Measurements from ENCODE around the gene SAAL1. TPM values are rescaled to one million over a fixed set of nuclear protein-coding genes. Genes with fewer than 3 reads are reported as not detected.

The SAAL1 gene
- total and polyA plus RNA-seq, 2 donors (not counting 1 experiment from before 2014, with no cell fraction given): 12.8 to 35.2 TPM

- ATAC-seq (ENCODE audit: low read depth) (no peak), DNase-seq (no peak)
- Histone ChIP-seq H3K4me1 (ENCODE audit: control insufficient read depth in 2 of 2, insufficient read depth in 2 of 2, low read length in 2 of 2) (no peaks in the 10 kb centered on the region), H3K79me2 (ENCODE audit: control insufficient read depth, insufficient read depth, low read length) (peaks cover 12% of the 10 kb centered on the region), H3K9ac (ENCODE audit: low read length) (no peak overlapping the region), H4K20me1 (ENCODE audit: control insufficient read depth, insufficient read depth, low read length, poor library complexity, severe bottlenecking) (peaks cover 5% of the 10 kb centered on the region), H3K27ac (ENCODE audit: low read length in 2 of 2) (no peak overlapping the region), H3K4me3 (ENCODE audit: control extremely low read depth in 1 of 5, extremely low read depth in 1 of 5, insufficient read depth in 1 of 5, low read depth in 2 of 5, low read length in 4 of 5) (no peak overlapping the region), H3K9me3 (ENCODE audit: control extremely low read depth in 1 of 3, control insufficient read depth in 2 of 3, insufficient read depth in 1 of 3, low read length in 2 of 3) (no peaks in the 10 kb centered on the region), H3K4me2 (replicated peaks; ENCODE audit: low read depth, low read length, poor library complexity, severe bottlenecking) (no peak overlapping the region), H3K27me3 (replicated peaks in 1 of 4; ENCODE audit: control extremely low read depth in 1 of 4, control insufficient read depth in 3 of 4, insufficient read depth in 4 of 4, low read length in 3 of 4) (no peaks in the 10 kb centered on the region), H2AFZ (ENCODE audit: insufficient read depth, low read depth, low read length, poor library complexity, severe bottlenecking) (no peak overlapping the region), H3K36me3 (replicated peaks in 1 of 2; ENCODE audit: control extremely low read depth in 1 of 2, control insufficient read depth in 1 of 2, extremely low read depth in 1 of 2, insufficient read depth in 2 of 2, low read length in 1 of 2) (peaks cover 28 to 88% of the 10 kb centered on the region in 2 experiments)
- ChIA-PET POLR2A (no interaction called here), CTCF (no interaction called here)
- TF ChIP-seq CTCF (IDR thresholded peaks at IDR 0.05) (no peak), EZH2 (IDR thresholded peaks at IDR 0.05; ENCODE audit: borderline replicate concordance, insufficient read depth, low read depth, low read length, poor library complexity, severe bottlenecking) (no peak)
- no peaks in the 10 kb centered on the region for H3K27me3 Mint-ChIP-seq
- no peaks in the 10 kb centered on the region for H3K9me3 Mint-ChIP-seq (ENCODE audit: insufficient read depth)
- no peaks in the 10 kb centered on the region for H3K4me1 Mint-ChIP-seq
- no peak overlapping the region for H3K27ac Mint-ChIP-seq
- intact Hi-C loops (cut with micrococcal nuclease): no loop called here
- H3K4me3 Mint-ChIP-seq: no peak overlapping the region
- 94% methylated on average over 2 of the region's 2 CpGs for WGBS (ENCODE audit: insufficient coverage)
These were observed 14.2 kb downstream of the SAAL1 start for GRCh38 chr11:18091731-18092130.

GRCh38 chr11:18088966-18089365 lies 16.9 kb downstream of the SAAL1 start:
- Mint-ChIP-seq H3K27ac (no peak overlapping the region), H3K9me3 (ENCODE audit: insufficient read depth) (no peaks in the 10 kb centered on the region), H3K4me1 (no peaks in the 10 kb centered on the region), H3K4me3 (no peak overlapping the region), H3K27me3 (no peaks in the 10 kb centered on the region)
- ChIA-PET CTCF (interaction anchor here (0.6 to 1.6 kb wide), 3 partner anchors 17 to 57 kb away, joined by 3 to 8 read pairs (median 3); no protein-coding TSS in a partner anchor), POLR2A (no interaction called here)
- ATAC-seq (ENCODE audit: low read depth) (no peak), DNase-seq (no peak)
- Histone ChIP-seq H3K9ac (ENCODE audit: low read length) (no peak overlapping the region), H3K79me2 (ENCODE audit: control insufficient read depth, insufficient read depth, low read length) (no peaks in the 10 kb centered on the region), H3K27ac (ENCODE audit: low read length in 2 of 2) (no peak overlapping the region), H3K9me3 (ENCODE audit: control extremely low read depth in 1 of 3, control insufficient read depth in 2 of 3, insufficient read depth in 1 of 3, low read length in 2 of 3) (no peaks in the 10 kb centered on the region), H3K4me1 (ENCODE audit: control insufficient read depth in 2 of 2, insufficient read depth in 2 of 2, low read length in 2 of 2) (no peaks in the 10 kb centered on the region), H2AFZ (ENCODE audit: insufficient read depth, low read depth, low read length, poor library complexity, severe bottlenecking) (no peak overlapping the region), H3K36me3 (replicated peaks in 1 of 2; ENCODE audit: control extremely low read depth in 1 of 2, control insufficient read depth in 1 of 2, extremely low read depth in 1 of 2, insufficient read depth in 2 of 2, low read length in 1 of 2) (peaks cover 15 to 76% of the 10 kb centered on the region in 2 experiments), H3K4me3 (ENCODE audit: control extremely low read depth in 1 of 5, extremely low read depth in 1 of 5, insufficient read depth in 1 of 5, low read depth in 2 of 5, low read length in 4 of 5) (no peak overlapping the region), H3K27me3 (replicated peaks in 1 of 4; ENCODE audit: control extremely low read depth in 1 of 4, control insufficient read depth in 3 of 4, insufficient read depth in 4 of 4, low read length in 3 of 4) (no peaks in the 10 kb centered on the region), H3K4me2 (replicated peaks; ENCODE audit: low read depth, low read length, poor library complexity, severe bottlenecking) (no peak overlapping the region), H4K20me1 (ENCODE audit: control insufficient read depth, insufficient read depth, low read length, poor library complexity, severe bottlenecking) (no peaks in the 10 kb centered on the region)
- intact Hi-C loops (cut with micrococcal nuclease): no loop called here
- TF ChIP-seq EZH2 (IDR thresholded peaks at IDR 0.05; ENCODE audit: borderline replicate concordance, insufficient read depth, low read depth, low read length, poor library complexity, severe bottlenecking): no peak
- no peak for TF ChIP-seq CTCF (IDR thresholded peaks at IDR 0.05)
- WGBS (ENCODE audit: insufficient coverage): 100% methylated on average over 1 of the region's 3 CpGs
